HuH-7 (cell line): ENCODE measurements around the gene PDE8A.

Experiments
- DNase-seq: peaks from one replicate; pipeline ENCODE4 v3.0.0; 2011; ENCODE audit warnings: low spot score

Gene PDE8A, protein sequence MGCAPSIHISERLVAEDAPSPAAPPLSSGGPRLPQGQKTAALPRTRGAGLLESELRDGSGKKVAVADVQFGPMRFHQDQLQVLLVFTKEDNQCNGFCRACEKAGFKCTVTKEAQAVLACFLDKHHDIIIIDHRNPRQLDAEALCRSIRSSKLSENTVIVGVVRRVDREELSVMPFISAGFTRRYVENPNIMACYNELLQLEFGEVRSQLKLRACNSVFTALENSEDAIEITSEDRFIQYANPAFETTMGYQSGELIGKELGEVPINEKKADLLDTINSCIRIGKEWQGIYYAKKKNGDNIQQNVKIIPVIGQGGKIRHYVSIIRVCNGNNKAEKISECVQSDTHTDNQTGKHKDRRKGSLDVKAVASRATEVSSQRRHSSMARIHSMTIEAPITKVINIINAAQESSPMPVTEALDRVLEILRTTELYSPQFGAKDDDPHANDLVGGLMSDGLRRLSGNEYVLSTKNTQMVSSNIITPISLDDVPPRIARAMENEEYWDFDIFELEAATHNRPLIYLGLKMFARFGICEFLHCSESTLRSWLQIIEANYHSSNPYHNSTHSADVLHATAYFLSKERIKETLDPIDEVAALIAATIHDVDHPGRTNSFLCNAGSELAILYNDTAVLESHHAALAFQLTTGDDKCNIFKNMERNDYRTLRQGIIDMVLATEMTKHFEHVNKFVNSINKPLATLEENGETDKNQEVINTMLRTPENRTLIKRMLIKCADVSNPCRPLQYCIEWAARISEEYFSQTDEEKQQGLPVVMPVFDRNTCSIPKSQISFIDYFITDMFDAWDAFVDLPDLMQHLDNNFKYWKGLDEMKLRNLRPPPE

DNA sequence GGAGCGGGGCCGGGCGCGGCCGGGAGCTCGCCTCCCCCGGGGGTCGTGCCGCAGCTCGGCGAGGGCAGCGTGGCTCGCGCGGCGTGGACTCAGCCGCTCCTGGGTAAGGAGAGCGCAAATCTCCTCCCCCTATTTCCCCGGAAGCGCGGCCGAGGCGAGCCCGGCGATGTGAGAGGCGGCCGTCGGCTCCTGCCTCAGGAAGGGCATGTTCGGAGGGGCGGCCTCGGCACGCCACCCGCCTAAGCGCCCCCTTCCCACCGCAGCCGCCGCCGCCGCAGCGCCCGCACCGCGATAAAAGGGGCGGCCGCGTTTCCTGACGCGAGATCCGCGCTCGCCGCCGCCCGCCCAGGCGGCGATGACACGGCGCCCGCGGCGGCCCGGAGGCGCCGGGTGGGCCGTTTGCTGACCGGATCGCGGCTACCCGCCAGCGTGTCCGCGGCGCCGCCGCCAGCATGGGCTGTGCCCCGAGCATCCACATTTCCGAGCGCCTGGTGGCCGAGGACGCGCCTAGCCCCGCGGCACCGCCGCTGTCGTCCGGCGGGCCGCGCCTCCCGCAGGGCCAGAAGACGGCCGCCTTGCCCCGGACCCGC lies at the start of gene PDE8A:
TSS of gene PDE8A (plus strand) at position 146 of the 590 bp plus-strand sequence. CDS start at position 453, 307 bp downstream.
- peak; percentile 67 for DNase-seq

DNA sequence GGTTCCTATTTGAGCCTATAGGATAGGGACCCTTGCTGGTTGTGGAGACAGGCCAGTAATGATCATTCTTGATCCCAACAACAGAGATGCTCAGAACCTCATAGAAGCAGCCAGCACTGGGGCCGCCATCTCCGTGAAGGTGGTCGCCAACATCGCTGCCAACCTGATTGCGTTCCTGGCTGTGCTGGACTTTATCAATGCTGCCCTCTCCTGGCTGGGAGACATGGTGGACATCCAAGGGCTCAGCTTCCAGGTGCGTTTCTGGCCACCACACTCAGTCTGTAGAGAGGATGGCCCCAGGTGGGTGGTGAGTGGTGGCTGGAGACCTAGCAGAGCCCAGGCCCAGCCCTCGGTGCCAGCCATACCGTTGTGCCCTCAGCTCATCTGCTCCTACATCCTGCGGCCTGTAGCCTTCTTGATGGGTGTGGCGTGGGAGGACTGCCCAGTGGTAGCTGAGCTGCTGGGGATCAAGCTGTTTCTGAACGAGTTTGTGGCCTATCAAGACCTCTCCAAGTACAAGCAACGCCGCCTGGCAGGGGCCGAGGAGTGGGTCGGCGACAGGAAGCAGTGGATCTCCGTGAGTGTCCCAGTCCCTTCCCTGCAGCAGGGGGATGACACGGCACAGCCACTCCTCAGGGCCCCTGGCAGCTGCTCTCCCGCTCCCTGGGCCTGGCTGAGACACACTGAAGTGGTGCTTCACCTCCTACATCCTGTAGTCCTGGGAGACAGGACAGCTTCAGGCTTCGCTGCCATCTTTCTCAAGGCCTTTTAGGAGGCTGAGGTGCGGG lies 46.5 kb upstream of the PDE8A start:
- no peak for DNase-seq

- no peak for DNase-seq
Observed at GRCh38 chr15:84937144-84937543, 44.5 kb upstream of the PDE8A start.

- DNase-seq: no peak
Observed at GRCh38 chr15:84938726-84939125, 42.9 kb upstream of the PDE8A start.

DNA sequence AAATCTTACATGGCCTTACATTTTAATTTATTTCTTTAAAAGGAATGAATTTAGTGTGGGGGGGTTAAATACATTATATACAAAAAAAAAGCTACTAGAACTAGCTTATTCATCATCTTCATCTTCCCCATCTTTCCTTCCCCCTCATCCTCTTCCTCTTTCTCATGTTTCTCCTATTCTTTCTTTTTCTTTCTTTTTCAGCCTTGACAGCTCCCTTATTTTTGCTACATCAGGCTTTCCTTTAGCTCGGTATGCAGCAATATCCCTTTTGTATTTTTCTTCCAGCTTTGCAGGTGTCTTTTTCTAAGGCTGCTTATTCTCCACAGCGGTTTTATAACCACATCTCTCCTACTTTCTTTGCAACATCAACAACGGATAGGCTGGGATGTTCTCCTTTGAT lies 41.3 kb upstream of the PDE8A start:
- DNase-seq: no peak

DNA sequence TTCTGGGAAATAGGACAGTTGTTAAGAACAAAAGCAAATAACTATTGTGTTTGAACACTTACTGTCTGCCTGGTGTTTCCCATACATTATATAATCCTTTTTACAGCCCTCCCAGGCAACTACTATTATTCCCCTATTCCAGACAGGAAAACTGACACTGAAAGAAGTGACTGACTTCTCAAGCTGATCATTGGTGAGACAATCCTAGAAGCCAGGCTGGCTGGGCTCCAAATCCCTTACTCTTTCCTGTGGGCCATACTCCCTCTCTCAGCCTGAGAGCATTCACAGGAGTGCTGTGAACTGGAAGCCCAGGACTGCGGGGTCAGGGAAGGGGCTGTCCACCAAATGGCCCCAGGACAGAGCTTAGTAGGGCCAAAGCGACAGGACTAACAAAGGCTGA lies 39.2 kb upstream of the PDE8A start:
- no peak for DNase-seq

- no peak for DNase-seq
Observed at GRCh38 chr15:84944311-84944710, 37.3 kb upstream of the PDE8A start.

DNA sequence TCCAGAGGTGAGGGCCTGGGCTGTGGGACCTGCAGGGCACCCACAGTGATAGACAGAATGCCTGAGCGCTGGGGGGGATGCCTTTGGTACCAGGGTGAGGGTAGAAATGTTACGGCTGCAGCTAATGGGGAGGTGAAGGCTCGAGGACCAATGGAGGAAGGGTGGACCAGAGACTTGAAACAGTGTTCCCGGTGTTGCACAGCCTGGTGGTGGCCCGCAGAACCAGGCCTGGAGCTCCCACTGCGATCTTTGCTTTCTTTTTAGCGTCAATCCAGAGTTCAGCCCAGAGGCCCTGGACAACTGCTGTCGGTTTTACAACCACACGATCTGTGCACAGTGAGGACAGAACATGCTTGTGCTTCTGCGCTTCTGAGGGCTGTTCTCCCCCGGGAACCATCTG lies 36.8 kb upstream of the PDE8A start:
- no peak for DNase-seq

DNA sequence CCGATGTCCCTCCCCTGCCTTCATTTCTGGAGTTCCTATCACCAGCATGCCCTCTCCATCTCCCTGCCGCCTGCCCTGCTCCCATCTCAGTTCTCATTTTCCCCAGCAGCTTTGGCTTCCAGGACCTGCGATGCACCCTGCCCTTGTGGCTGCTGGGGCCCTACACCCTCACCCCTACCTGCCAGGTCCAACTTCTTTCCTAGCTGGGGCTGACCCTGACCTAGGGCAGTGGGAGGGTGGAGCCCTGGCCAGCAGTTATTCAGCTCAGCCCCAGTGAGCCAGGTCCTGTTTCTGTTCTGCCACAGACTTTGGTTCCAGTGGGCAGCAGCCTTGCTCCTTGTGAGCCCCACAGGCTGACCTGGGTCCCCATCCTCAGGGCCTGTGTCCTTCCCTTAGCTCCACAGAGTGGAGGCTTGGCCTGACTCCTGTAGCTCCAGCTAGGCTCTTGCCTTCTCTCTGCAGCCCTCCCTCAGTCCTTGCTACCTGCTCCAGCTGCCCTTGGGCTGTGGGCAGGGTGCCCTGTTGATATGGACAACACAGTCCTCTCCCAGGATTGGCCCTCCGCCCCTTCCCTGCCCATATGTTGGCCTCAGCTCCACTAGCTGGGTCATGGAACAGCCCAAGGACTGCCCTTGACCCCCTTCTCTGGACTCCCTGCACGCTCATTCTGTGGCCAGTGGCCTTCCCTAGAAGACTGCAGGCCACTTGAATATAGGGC lies 34.7 kb upstream of the PDE8A start:
- DNase-seq: no peak

- DNase-seq: no peak
Observed at GRCh38 chr15:84947947-84948830, 33.5 kb upstream of the PDE8A start.

GRCh38 chr15:84949043-84949442 lies 32.6 kb upstream of the PDE8A start:
- DNase-seq: no peak

GRCh38 chr15:84949845-84950569 lies 31.6 kb upstream of the PDE8A start:
- no peak for DNase-seq

DNA sequence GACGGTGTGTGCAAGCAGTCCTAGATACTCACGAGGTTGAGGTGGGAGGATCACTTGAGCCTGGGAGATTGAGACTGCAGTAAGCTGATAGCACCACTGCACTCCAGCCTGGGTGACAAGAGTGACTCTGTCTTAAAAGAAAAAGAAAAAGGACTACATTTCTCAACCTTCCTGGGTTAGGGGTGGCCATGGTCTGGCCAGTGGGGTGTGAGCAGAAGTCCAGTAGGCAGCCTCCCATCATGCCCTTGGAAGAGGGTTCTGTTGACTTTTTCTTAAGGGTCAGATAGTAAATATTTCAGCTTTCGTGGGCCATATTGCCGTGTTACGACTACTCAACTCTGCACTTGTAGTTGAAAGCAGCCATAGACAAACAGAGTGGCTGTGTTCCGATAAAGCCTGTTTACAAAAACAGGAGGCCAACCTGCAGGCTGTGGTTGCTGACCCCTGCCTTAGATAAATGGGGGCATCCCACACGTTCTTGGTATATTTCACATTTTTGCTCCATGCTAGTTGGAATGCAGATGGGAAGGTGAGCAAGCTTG lies 31.0 kb upstream of the PDE8A start:
- no peak for DNase-seq

GRCh38 chr15:84951736-84952135 lies 29.9 kb upstream of the PDE8A start:
- no peak for DNase-seq

GRCh38 chr15:84953136-84953535 lies 28.5 kb upstream of the PDE8A start:
- no peak for DNase-seq

- no peak for DNase-seq
Observed at GRCh38 chr15:84953726-84954125, 27.9 kb upstream of the PDE8A start.

DNA sequence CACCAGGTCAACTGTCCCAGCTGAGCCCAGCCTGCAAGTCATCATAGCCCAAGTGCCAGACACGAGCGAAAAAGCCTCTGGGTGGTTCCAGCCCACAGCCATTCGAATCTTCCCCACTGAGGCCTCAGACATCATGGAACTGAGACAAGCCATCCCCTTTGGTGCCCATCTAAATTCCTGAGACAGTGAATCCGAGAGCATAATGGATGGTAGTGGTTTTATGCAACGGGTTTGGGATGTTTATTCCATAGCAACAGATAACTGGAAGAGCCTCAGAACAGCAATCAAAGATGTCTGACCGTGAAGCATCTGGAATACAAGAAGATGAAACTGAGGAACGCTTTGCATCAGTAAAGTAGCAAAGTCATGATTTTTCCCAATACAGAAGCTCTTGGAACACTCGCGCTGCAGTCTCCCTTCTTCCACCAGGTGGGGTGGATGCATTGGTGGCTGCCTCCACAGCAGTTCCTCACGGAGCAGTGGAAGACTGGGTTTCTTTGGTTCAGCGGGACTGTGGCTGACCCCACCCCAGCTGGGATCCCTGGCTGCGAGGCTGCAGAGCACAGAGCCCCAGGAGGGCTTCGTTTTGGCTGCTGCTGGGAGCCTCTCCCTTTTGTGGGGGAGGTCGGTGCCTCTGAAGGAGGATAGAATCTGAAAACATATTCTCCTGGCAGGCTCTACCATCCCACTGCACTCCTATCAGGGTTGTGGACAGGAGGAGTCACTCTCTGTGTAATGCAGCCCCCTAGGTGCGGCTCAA lies 26.4 kb upstream of the PDE8A start:
- peak; percentile 89 for DNase-seq

DNA sequence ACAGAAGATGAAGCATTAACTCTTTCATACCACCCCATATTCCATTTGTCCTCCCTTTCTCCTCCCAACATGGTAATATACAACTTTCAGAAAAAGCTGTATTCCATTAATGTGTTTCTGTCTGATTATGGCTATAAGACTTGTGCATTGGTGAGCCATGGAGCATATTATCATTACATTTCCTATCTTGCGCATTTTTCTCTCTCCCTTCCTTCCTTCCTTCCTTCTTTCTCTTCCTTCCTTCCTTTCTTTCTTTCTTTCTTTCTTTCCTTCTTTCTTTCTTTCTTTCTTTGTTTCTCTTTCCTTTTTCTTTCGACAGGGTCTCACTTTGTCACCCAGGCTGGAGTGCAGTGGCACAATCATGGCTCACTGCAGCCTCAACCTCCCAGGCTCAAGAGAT lies 25.5 kb upstream of the PDE8A start:
- DNase-seq: no peak
